HCT116 (cell line): ENCODE results near the gene HDAC7.

Experiments used
- CEBPB ChIP-seq: IDR thresholded peaks from 2 replicates; pipeline ENCODE4 v1.6.1; 2012; ENCODE audit warnings: low read depth
- CTCF ChIP-seq, 3 experiments: fragments of 200-600 bp in 1 of 3; sonication (generic) in 1 of 3; IDR thresholded peaks in 2 of 3; conservative IDR thresholded peaks in 1 of 3; 2 replicates each; pipeline ENCODE4 v1.5.1; 2012 to 2017; ENCODE audit warnings: low read depth in 2 of 3, low read length in 2 of 3, antibody characterized with exemption in 1 of 3, borderline replicate concordance in 1 of 3, control low read depth in 1 of 3, mild to moderate bottlenecking in 1 of 3, mixed read lengths in 1 of 3, mixed run types in 1 of 3, moderate library complexity in 1 of 3; ENCODE audit not compliant: insufficient read depth in 1 of 3
- EZH2phosphoT487 ChIP-seq: fragments of 200-600 bp; IDR thresholded peaks from 2 replicates; pipeline ENCODE4 v1.6.1; 2018; ENCODE audit warnings: antibody characterized with exemption, borderline replicate concordance
- FOSL1 ChIP-seq: IDR thresholded peaks from 2 replicates; pipeline ENCODE4 v1.6.1; 2012; ENCODE audit warnings: low read depth
- JUND ChIP-seq: IDR thresholded peaks from 2 replicates; pipeline ENCODE4 v1.6.1; 2012
- POLR2A ChIP-seq: IDR thresholded peaks from 2 replicates; pipeline ENCODE4 v1.7.0; 2011; ENCODE audit warnings: borderline replicate concordance; ENCODE audit not compliant: insufficient read depth, insufficient read length; ENCODE audit errors: extremely low read depth
- POLR2AphosphoS5 ChIP-seq: IDR thresholded peaks from 2 replicates; pipeline ENCODE4 v1.6.1; 2011; ENCODE audit warnings: mild to moderate bottlenecking, low read depth, low read length, moderate library complexity
- SP1 ChIP-seq: IDR thresholded peaks from 2 replicates; pipeline ENCODE4 v1.6.1; 2012; ENCODE audit warnings: low read depth
- YY1 ChIP-seq: IDR thresholded peaks from 2 replicates; pipeline ENCODE4 v1.6.1; 2011; ENCODE audit warnings: low read length, low read depth, moderate library complexity, mild to moderate bottlenecking; ENCODE audit not compliant: insufficient replicate concordance; ENCODE audit errors: extremely low read depth
- ZNF274 ChIP-seq: fragments of 200-500 bp; sonication (Bioruptor generic); IDR thresholded peaks from 2 replicates; pipeline ENCODE4 v1.6.1; 2014; ENCODE audit warnings: mild to moderate bottlenecking, low read depth, low read length, inconsistent platforms

- no peak for TF ChIP-seq EZH2phosphoT487
- no peak for TF ChIP-seq POLR2A
- no peak for TF ChIP-seq CTCF (IDR thresholded peaks at IDR 0.05 in 2 of 3, conservative IDR thresholded peaks at IDR 0.05 in 1 of 3; ENCODE audit: borderline replicate concordance in 1 of 3, insufficient read depth in 1 of 3, low read depth in 2 of 3, low read length in 2 of 3)
- TF ChIP-seq YY1: no peak
- no peak for TF ChIP-seq JUND
- TF ChIP-seq FOSL1: no peak
- no peak for TF ChIP-seq CEBPB
- TF ChIP-seq POLR2AphosphoS5: no peak
- no peak for TF ChIP-seq SP1
- no peak for TF ChIP-seq ZNF274
These were observed 47.5 kb downstream of the HDAC7 start for GRCh38 chr12:47772094-47772660.
